HEK293 (cell line): ENCODE measurements around the gene HS1BP3.

Experiments used
- CTCF ChIA-PET: fragments of 350-600 bp; formaldehyde crosslinking; extraction: SDS; loops from one replicate; lab custom pipeline; 2021; ENCODE audit warnings: antibody characterized with exemption; lab: Yijun Ruan, JAX
- POLR2A ChIA-PET: fragments of 300-600 bp; formaldehyde crosslinking; extraction: SDS; loops from one replicate; lab custom pipeline; 2020; ENCODE audit warnings: antibody characterized with exemption, inconsistent platforms; lab: Yijun Ruan, JAX
- H3K27ac ChIP-seq: fragments of 200-500 bp; sonication (Bioruptor generic); 2 replicates; pipeline ENCODE4 v1.5.1; 2014; ENCODE audit warnings: low read depth, low read length, control low read depth, inconsistent platforms; ENCODE audit errors: extremely low read depth
- H3K36me3 ChIP-seq, 2 experiments: fragments of 200-500 bp in 1 of 2; sonication (Bioruptor generic) in 1 of 2; 1 replicate in 1 of 2; 2 replicates in 1 of 2; pipeline ENCODE4 v1.5.1; 2014 to 2017; ENCODE audit warnings: inconsistent platforms in 2 of 2, low read length in 2 of 2; ENCODE audit not compliant: control insufficient read depth in 2 of 2, insufficient read depth in 1 of 2
- H3K4me1 ChIP-seq: fragments of 200-500 bp; sonication (Bioruptor generic); 2 replicates; pipeline ENCODE4 v1.5.1; 2014; ENCODE audit warnings: mild to moderate bottlenecking, low read length, inconsistent platforms; ENCODE audit not compliant: control insufficient read depth, insufficient read depth
- H3K4me3 ChIP-seq: 2 replicates; pipeline ENCODE4 v1.5.1; 2011; ENCODE audit warnings: low read depth, mild to moderate bottlenecking, control low read depth, low read length, moderate library complexity
- H3K9me3 ChIP-seq: fragments of 200-500 bp; sonication (Bioruptor generic); 2 replicates; pipeline ENCODE4 v1.5.1; 2014; ENCODE audit warnings: low read depth, low read length, inconsistent platforms; ENCODE audit not compliant: control insufficient read depth, insufficient read depth
- MYNN ChIP-seq: fragments of 450-650 bp; formaldehyde crosslinking; IDR thresholded peaks from 2 replicates; pipeline ENCODE4 v1.5.1; 2016; ENCODE audit warnings: missing biosample characterization, missing genetic modification characterization, borderline replicate concordance
- PRDM2 ChIP-seq: fragments of 450-650 bp; formaldehyde crosslinking; IDR thresholded peaks from 2 replicates; pipeline ENCODE4 v1.5.1; 2016; ENCODE audit warnings: missing biosample characterization, missing genetic modification characterization, borderline replicate concordance
- ZBTB20 ChIP-seq: fragments of 450-650 bp; formaldehyde crosslinking; IDR thresholded peaks from 2 replicates; pipeline ENCODE4 v1.5.1; 2016; ENCODE audit warnings: missing biosample characterization, missing genetic modification characterization
- ZFP69B ChIP-seq: fragments of 450-650 bp; formaldehyde crosslinking; IDR thresholded peaks from 2 replicates; pipeline ENCODE4 v1.5.1; 2016; ENCODE audit warnings: missing biosample characterization, missing genetic modification characterization
- ZNF121 ChIP-seq: fragments of 450-650 bp; formaldehyde crosslinking; IDR thresholded peaks from 2 replicates; pipeline ENCODE4 v1.5.1; 2016; ENCODE audit warnings: missing biosample characterization, missing genetic modification characterization
- ZNF157 ChIP-seq: fragments of 450-650 bp; formaldehyde crosslinking; IDR thresholded peaks from 2 replicates; pipeline ENCODE4 v1.5.1; 2016; ENCODE audit warnings: missing biosample characterization, missing genetic modification characterization
- ZNF16 ChIP-seq: fragments of 450-650 bp; formaldehyde crosslinking; IDR thresholded peaks from 2 replicates; pipeline ENCODE4 v1.5.1; 2016; ENCODE audit warnings: low read depth, missing biosample characterization, missing genetic modification characterization
- ZNF175 ChIP-seq: fragments of 450-650 bp; formaldehyde crosslinking; IDR thresholded peaks from 2 replicates; pipeline ENCODE4 v1.5.1; 2016; ENCODE audit warnings: missing biosample characterization, missing genetic modification characterization
- ZNF311 ChIP-seq: fragments of 450-650 bp; formaldehyde crosslinking; IDR thresholded peaks from 2 replicates; pipeline ENCODE4 v1.5.1; 2017; ENCODE audit warnings: missing biosample characterization, missing genetic modification characterization, borderline replicate concordance
- ZNF37A ChIP-seq: fragments of 450-650 bp; IDR thresholded peaks from 2 replicates; pipeline ENCODE4 v1.5.1; 2018; ENCODE audit warnings: missing biosample characterization, missing genetic modification characterization
- ZNF416 ChIP-seq: fragments of 450-650 bp; formaldehyde crosslinking; IDR thresholded peaks from 2 replicates; pipeline ENCODE4 v1.5.1; 2016; ENCODE audit warnings: missing biosample characterization, missing genetic modification characterization
- ZNF548 ChIP-seq: fragments of 450-650 bp; formaldehyde crosslinking; IDR thresholded peaks from 2 replicates; pipeline ENCODE4 v1.5.1; 2016; ENCODE audit warnings: missing biosample characterization, missing genetic modification characterization
- TF ChIP-seq, protein P1 (sequence below): sonication (generic); formaldehyde crosslinking; IDR thresholded peaks from 2 replicates; pipeline ENCODE4 v1.8.1; 2022; ENCODE audit warnings: mild to moderate bottlenecking, moderate library complexity, missing genetic modification reagents
- TF ChIP-seq, protein P2 (sequence below): fragments of 450-650 bp; formaldehyde crosslinking; optimal IDR thresholded peaks from 2 replicates; pipeline ENCODE3; 2016; ENCODE audit warnings: missing biosample characterization, mild to moderate bottlenecking, missing genetic modification characterization
- TF ChIP-seq, protein P3 (sequence below): fragments of 450-650 bp; formaldehyde crosslinking; IDR thresholded peaks from 2 replicates; pipeline ENCODE4 v1.5.1; 2017; ENCODE audit warnings: missing biosample characterization, mild to moderate bottlenecking, missing genetic modification characterization, moderate library complexity

The HS1BP3 gene

GRCh38 chr2:20622296-20622686 lies 28.6 kb downstream of the HS1BP3 start:
- H3K4me3 ChIP-seq, result no peak overlapping the region
- H3K9me3 ChIP-seq, result no peaks in the 10 kb centered on the region
- peaks cover 4% of the 10 kb centered on the region; the same call in 1 of the 2 replicates for H3K4me1 ChIP-seq
- no peak overlapping the region for H3K27ac ChIP-seq
- CTCF ChIA-PET, result interaction anchor here (0.6 to 1.1 kb wide), 4 partner anchors 28 to 200 kb away, joined by 3 to 5 read pairs (median 4); partner anchors contain the start of gene HS1BP3
- TF ChIP-seq PRDM2 (tag by site-specific recombination), result no peak
- TF ChIP-seq, protein P1, sequence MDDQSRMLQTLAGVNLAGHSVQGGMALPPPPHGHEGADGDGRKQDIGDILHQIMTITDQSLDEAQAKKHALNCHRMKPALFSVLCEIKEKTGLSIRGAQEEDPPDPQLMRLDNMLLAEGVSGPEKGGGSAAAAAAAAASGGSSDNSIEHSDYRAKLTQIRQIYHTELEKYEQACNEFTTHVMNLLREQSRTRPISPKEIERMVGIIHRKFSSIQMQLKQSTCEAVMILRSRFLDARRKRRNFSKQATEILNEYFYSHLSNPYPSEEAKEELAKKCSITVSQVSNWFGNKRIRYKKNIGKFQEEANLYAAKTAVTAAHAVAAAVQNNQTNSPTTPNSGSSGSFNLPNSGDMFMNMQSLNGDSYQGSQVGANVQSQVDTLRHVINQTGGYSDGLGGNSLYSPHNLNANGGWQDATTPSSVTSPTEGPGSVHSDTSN (CRISPR knock-in tag), result no peak
- TF ChIP-seq ZBTB20 (tag by site-specific recombination), result no peak
- TF ChIP-seq MYNN, result no peak
- TF ChIP-seq ZNF157 (tag by site-specific recombination), result no peak
- TF ChIP-seq, protein P2, sequence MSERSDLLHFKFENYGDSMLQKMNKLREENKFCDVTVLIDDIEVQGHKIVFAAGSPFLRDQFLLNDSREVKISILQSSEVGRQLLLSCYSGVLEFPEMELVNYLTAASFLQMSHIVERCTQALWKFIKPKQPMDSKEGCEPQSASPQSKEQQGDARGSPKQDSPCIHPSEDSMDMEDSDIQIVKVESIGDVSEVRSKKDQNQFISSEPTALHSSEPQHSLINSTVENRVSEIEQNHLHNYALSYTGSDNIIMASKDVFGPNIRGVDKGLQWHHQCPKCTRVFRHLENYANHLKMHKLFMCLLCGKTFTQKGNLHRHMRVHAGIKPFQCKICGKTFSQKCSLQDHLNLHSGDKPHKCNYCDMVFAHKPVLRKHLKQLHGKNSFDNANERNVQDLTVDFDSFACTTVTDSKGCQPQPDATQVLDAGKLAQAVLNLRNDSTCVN, result no peak
- no peak for TF ChIP-seq ZNF416 (tag by site-specific recombination)
- no peak for TF ChIP-seq ZNF311 (tag by site-specific recombination)
- TF ChIP-seq ZNF16 (tag by site-specific recombination), result no peak
- no peak for TF ChIP-seq ZNF175 (tag by site-specific recombination)
- TF ChIP-seq ZNF548 (tag by site-specific recombination), result no peak
- TF ChIP-seq, protein P3, sequence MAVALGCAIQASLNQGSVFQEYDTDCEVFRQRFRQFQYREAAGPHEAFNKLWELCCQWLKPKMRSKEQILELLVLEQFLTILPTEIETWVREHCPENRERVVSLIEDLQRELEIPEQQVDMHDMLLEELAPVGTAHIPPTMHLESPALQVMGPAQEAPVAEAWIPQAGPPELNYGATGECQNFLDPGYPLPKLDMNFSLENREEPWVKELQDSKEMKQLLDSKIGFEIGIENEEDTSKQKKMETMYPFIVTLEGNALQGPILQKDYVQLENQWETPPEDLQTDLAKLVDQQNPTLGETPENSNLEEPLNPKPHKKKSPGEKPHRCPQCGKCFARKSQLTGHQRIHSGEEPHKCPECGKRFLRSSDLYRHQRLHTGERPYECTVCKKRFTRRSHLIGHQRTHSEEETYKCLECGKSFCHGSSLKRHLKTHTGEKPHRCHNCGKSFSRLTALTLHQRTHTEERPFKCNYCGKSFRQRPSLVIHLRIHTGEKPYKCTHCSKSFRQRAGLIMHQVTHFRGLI, result no peak
- no peak for TF ChIP-seq ZFP69B
- TF ChIP-seq ZNF121 (tag by site-specific recombination), result no peak
- TF ChIP-seq ZNF37A (tag by site-specific recombination), result no peak
- POLR2A ChIA-PET, result interaction anchor here (11.0 kb wide), 1 partner anchor 173 kb away, joined by 150 read pairs; the partner anchor contains the start of gene RHOB
- H3K36me3 ChIP-seq, result peaks cover 0 to 58% of the 10 kb centered on the region in 2 experiments; a peak in 1 of 3 replicates
